ENCODE results near the gene PLCL2. TPM values are rescaled to one million over a fixed set of nuclear protein-coding genes. Genes with fewer than 3 reads are reported as not detected.

The PLCL2 gene
- total RNA-seq, 3 donors from 2014 or later (not counting 1 experiment from before 2014, with no cell fraction given), result 71.5 to 94.9 (median 84.7) TPM

GRCh38 chr3:16897254-16897926, 12.6 kb downstream of the PLCL2 start:
- Mint-ChIP-seq H3K4me1 (peaks cover 88 to 89% of the 10 kb centered on the region in 2 donors), H3K27me3 (ENCODE audit: low read depth in 2 of 2) (no peaks in the 10 kb centered on the region), H3K27ac (peak overlapping the region; percentile 82 to 94), H3K9me3 (no peaks in the 10 kb centered on the region), H3K36me3 (no peaks in the 10 kb centered on the region), H3K4me3 (peak overlapping the region; percentile 45)
- no peak for TF ChIP-seq CTCF (IDR thresholded peaks at IDR 0.05)
- DNase-seq (peak in 1 of 2 donors; percentile 58), ATAC-seq (peak; percentile 47 to 68 (median 61))
- no peak overlapping the region for H3K4me3 ChIP-seq (ENCODE audit: low read length)
- no peaks in the 10 kb centered on the region for H3K36me3 ChIP-seq (ENCODE audit: control insufficient read depth, insufficient read depth, low read length)
- WGBS (ENCODE audit: insufficient coverage), result 54% methylated on average over 11 of the region's 11 CpGs
- intact Hi-C loops (cut with micrococcal nuclease), result no loop called here
- H3K4me1 ChIP-seq (ENCODE audit: control insufficient read depth, insufficient read depth, low read length), result peaks cover 53% of the 10 kb centered on the region
- peak overlapping the region; percentile 43 for H3K27ac ChIP-seq (ENCODE audit: low read length)
- no peaks in the 10 kb centered on the region for H3K9me3 ChIP-seq (ENCODE audit: control insufficient read depth, insufficient read depth, low read length)
- H3K27me3 ChIP-seq (ENCODE audit: control insufficient read depth, insufficient read depth, low read length), result no peaks in the 10 kb centered on the region

- Mint-ChIP-seq H3K4me1 (peaks cover 88 to 89% of the 10 kb centered on the region in 2 donors), H3K9me3 (no peaks in the 10 kb centered on the region), H3K36me3 (no peaks in the 10 kb centered on the region), H3K27me3 (ENCODE audit: low read depth in 2 of 2) (no peaks in the 10 kb centered on the region), H3K27ac (peak overlapping the region; percentile 82 to 94), H3K4me3 (peak overlapping the region; percentile 73)
- WGBS (ENCODE audit: insufficient coverage), result 81% methylated on average over 7 of the region's 7 CpGs
- Histone ChIP-seq H3K4me1 (ENCODE audit: control insufficient read depth, insufficient read depth, low read length) (peaks cover 65% of the 10 kb centered on the region), H3K27ac (ENCODE audit: low read length) (no peak overlapping the region), H3K4me3 (ENCODE audit: low read length) (no peak overlapping the region), H3K9me3 (ENCODE audit: control insufficient read depth, insufficient read depth, low read length) (no peaks in the 10 kb centered on the region), H3K36me3 (ENCODE audit: control insufficient read depth, insufficient read depth, low read length) (no peaks in the 10 kb centered on the region), H3K27me3 (ENCODE audit: control insufficient read depth, insufficient read depth, low read length) (no peaks in the 10 kb centered on the region)
- no peak for TF ChIP-seq CTCF (IDR thresholded peaks at IDR 0.05)
- ATAC-seq (peak; percentile 34 to 35 (median 35)), DNase-seq (no peak)
- intact Hi-C loops (cut with micrococcal nuclease), result no loop called here
Measured at GRCh38 chr3:16898595-16899395, 14.0 kb downstream of the PLCL2 start.

- intact Hi-C loops (cut with micrococcal nuclease), result loop anchor here (5.0 kb wide), 5 partner anchors 37 to 252 kb away; no protein-coding TSS in a partner anchor
- ATAC-seq (no peak), DNase-seq (no peak)
- Histone ChIP-seq H3K4me3 (ENCODE audit: low read length) (no peak overlapping the region), H3K4me1 (ENCODE audit: control insufficient read depth, insufficient read depth, low read length) (peaks cover 76% of the 10 kb centered on the region), H3K27me3 (ENCODE audit: control insufficient read depth, insufficient read depth, low read length) (no peaks in the 10 kb centered on the region), H3K36me3 (ENCODE audit: control insufficient read depth, insufficient read depth, low read length) (no peaks in the 10 kb centered on the region), H3K9me3 (ENCODE audit: control insufficient read depth, insufficient read depth, low read length) (no peaks in the 10 kb centered on the region), H3K27ac (ENCODE audit: low read length) (no peak overlapping the region)
- Mint-ChIP-seq H3K27me3 (ENCODE audit: low read depth in 2 of 2) (no peaks in the 10 kb centered on the region), H3K4me3 (peak overlapping the region; percentile 73), H3K27ac (peak overlapping the region; percentile 82 to 94), H3K36me3 (no peaks in the 10 kb centered on the region), H3K9me3 (no peaks in the 10 kb centered on the region), H3K4me1 (peaks cover 99% of the 10 kb centered on the region in 2 donors)
- no peak for TF ChIP-seq CTCF (IDR thresholded peaks at IDR 0.05)
- 44% methylated on average over 1 of the region's 1 CpG for WGBS (ENCODE audit: insufficient coverage)
Measured at GRCh38 chr3:16899919-16900318, 15.2 kb downstream of the PLCL2 start.
